Left cardiac atrium (tissue), 4 donors: ENCODE measurements around the gene EGR1. TPM values are rescaled to one million over a fixed set of nuclear protein-coding genes. Genes with fewer than 3 reads are reported as not detected.

ENCODE experiments used
- ATAC-seq, 2 donors: fragments of 200-7000 bp; cut with Tn5 transposase; one replicate each; pipeline ENCODE4 v1.9.1; 2020; ENCODE audit warnings: mild to moderate bottlenecking in 2 of 2, moderate library complexity in 2 of 2
- DNase-seq: peaks from one replicate; pipeline ENCODE4 v3.0.0-alpha.2; 2020
- intact Hi-C, 2 donors: fragments of 100-400 bp; cut with DNase I; formaldehyde crosslinking; loops; one replicate each; pipeline versions ENCODE4 v1.14.1 to v1.15.1; 2022 to 2023
- total RNA-seq, 2 donors: library from RNA; stranded (reverse); fragmentation: NEBNext Ultra II Directional; extraction: Animal tissue kit (Norgen Biotek cat#: 25700); gene quantifications; one replicate each; pipeline ENCODE4 v1.2.1, GENCODE V29; 2021
- donor health status: DM: no; HTN: yes; CAD: no.
- donor health status: DM: no; HTN: yes; CAD: no; lungs with severe emphysema.
- donor health status: DM: yes; HTN: yes; CAD: no.
- donor health status: Dilated cardiomyopathy.

EGR1 gene
- total RNA-seq, 2 donors from 2014 or later = 29.1 to 71.9 TPM

DNA sequence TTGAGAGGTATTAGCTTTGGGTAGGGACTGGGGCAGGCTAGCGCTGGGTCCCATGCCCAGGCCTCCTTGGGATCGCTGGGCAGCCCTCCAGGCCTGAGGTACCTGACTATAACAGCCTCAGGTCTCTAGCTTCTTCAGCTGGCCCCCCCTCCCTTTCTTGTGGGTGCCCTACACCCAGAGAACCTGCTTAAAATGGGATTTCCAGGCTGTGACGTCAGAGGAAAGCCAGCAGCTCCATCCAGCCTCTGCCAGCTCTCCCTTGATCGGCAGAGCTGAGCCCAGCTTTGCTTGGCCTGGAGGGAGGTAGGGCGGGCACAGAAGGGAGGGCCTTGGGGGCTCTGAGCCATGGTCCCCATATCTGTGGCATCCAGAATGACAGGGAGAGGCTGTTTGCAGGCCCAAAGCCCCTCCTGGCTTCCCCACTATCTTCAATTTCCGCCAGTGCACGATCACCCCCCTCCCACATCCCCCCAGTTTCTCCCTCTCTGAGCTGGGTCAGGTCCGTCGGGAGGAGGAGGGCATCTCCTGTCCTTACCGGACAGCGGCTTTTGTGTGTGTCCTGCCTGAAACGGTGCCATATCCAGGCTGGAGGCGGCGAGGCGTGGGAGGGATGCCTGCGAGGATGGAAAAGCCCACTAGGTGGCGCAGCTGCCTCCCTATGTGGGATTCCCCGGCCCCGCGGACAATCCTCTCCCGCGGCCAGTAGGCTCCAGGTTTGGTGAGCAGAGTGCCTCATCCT, 15.6 kb upstream of the EGR1 start:
- DNase-seq (peak; percentile 92), ATAC-seq (peak; percentile 90 to 94)
- intact Hi-C loops = loop anchor here (2.0 to 5.0 kb wide), 3 partner anchors 48 to 98 kb away; no protein-coding TSS in a partner anchor

DNA sequence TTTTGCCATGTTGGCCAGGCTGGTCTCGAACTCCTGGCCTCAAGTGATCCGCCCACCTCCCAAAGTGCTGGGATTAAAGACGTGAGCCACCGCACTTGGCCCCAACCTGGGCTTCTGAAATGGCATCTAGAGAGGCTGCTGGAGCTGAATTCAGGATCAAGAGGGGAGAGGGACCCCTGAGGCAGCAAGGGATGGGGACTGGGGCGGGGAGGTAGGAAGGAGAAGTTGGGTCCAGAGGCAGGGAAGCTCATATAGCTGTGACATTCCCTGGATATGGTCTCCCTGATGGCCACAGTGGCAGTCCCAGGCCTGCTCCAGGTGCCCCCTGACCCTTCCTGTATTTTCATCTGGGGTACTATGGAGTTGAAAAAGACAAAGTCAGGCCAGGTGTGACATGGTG, 14.3 kb upstream of the EGR1 start:
- ATAC-seq = no peak
- DNase-seq = no peak
- intact Hi-C loops = loop anchor here (2.0 to 5.0 kb wide), 3 partner anchors 46 to 96 kb away; no protein-coding TSS in a partner anchor

DNA sequence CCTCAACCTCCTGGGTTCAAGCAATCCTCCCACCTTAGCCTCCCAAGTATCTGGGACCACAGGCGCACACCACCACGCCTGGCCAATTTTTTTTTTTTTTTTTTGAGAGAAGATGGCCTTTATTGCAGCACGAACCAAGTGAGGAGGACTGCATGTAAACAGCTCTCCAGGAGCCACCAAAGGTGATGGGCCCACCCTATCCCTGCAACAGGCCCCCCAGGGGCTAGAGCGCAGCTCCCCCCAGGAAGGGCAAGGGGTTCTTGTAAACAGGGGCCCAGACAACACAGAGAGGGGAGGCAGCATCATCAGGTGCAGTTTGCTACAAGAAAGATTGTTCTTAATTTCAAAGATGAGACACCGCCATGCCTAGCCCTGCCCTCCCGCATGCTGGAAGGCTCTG, 12.6 kb upstream of the EGR1 start:
- ATAC-seq (no peak), DNase-seq (peak; percentile 15)
- intact Hi-C loops = loop anchor here (5.0 kb wide), 2 partner anchors 45 to 95 kb away; no protein-coding TSS in a partner anchor

GRCh38 chr5:138453590-138453989, 11.7 kb upstream of the EGR1 start:
- ATAC-seq (no peak), DNase-seq (no peak)
- intact Hi-C loops = loop anchor here (5.0 kb wide), 2 partner anchors 44 to 94 kb away; no protein-coding TSS in a partner anchor

DNA sequence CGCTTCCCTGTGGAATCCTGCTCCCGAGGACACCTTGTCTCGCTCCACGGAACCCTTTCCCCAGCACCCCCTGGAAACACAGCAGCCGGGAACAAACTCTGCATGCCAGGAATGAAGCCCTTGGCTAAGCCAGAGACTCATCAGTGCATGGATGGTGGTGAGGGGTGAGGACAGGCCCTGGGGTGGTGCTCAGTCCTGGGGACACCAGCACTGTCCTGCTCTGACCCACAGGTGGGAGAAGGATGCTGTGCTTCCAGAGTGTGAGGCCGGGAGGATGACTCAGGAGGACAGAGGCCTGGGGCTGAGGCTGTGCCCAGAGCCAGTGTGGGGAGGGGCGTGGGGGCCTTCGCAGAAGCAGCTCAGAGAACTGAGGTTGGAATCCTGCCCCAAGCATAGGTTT, 11.2 kb upstream of the EGR1 start:
- DNase-seq = no peak
- intact Hi-C loops = loop anchor here (5.0 kb wide), 2 partner anchors 43 to 93 kb away; no protein-coding TSS in a partner anchor
- ATAC-seq = no peak

GRCh38 chr5:138455232-138455930, 9.9 kb upstream of the EGR1 start:
- ATAC-seq (peak in 1 of 2 donors; percentile 24), DNase-seq (peak; percentile 15)
- intact Hi-C loops = no loop called here

DNA sequence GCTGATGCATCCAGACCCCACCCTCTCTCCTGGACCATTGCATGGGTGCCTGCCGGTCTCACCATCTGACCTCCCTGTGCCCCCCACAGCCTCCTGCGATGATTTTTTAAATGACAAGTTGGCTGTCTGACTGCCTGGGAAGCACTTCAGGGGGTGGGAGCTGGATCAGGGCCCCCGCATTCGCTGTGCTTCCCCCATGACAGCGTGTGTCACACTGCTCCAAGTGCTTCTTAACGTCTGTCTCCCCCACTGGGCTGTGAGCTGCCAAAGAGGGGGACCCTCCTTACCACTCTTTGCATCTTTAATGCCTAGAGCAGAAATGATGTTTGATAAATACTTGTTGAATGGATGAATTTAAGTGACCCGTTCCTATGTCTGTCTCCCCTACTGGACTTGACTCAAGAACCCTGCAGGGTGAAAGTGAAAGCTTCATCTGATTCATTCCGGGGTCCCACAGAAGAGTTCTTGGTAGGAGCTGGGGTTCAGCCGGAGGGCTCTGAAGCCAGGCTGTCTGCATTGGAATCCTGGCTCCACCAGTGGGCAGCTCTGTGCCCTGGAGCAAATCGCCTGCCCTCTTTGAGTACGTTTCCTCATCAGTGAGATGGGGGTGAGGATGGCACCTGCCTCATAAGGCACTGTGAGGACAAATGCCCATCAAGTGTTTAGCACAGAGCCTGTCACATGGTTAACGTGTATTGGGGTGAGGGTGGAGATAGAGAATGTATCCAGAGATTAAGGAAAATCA, 7.6 kb upstream of the EGR1 start:
- intact Hi-C loops = no loop called here
- DNase-seq = peak; percentile 15
- ATAC-seq = peak in 1 of 2 donors; percentile 14

GRCh38 chr5:138458384-138458783, 6.9 kb upstream of the EGR1 start:
- intact Hi-C loops = no loop called here
- DNase-seq = peak; percentile 28
- ATAC-seq = peak; percentile 4 to 33

DNA sequence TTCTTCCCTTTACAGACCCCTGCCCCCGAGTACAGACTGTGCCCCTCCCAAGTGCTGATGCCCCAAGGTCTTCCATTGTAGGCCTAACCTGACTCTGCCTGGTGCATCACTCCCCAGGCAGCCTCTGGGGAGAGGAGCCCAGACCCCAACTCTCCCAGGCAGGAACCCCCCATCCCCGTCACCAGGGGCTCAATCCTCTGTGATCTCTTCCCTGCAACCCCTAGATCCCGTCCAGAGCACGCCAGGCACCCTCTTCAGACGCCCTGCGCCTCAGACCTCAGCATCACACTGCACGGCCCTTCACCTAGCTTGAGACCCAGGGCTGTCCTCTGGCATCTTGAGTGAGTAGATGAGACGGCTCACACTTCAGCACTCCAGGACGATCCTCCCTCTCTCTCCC, 6.4 kb upstream of the EGR1 start:
- intact Hi-C loops = no loop called here
- DNase-seq (peak; percentile 12), ATAC-seq (no peak)

GRCh38 chr5:138459311-138459933, 5.9 kb upstream of the EGR1 start:
- ATAC-seq = no peak
- DNase-seq = peak; percentile 73
- intact Hi-C loops = no loop called here

DNA sequence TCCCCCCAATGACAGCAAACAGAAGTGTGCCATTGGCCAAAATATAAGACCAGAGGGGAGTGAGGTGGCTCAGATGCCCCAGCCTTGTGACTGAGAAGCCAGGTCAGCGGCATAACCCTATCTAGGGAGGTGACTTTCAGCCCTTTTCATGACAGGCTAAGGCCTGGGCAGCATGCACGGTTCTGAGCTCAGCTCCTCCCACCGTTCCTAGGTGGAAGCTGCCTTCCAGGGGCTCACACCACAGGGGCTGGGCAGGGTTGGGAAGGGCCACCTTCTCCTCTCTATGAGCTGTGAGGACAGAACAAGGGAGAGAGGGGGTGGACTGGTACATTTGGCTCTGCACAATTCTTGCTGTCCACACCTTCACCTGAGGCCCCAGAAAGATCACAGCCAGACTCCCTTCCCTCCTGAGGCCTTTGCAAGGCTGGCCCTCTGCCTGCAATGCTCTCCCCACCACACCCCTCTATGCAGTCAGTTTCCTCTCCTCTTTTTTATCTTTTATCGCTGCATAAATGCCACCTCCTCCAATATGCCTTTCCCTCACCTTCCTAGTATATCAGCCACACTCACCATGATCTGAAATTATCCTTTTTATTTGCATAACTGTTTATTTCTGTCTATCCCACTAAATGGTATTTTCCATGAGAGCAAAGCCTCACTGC, 5.1 kb upstream of the EGR1 start:
- intact Hi-C loops = no loop called here
- DNase-seq (peak; percentile 21), ATAC-seq (no peak)

DNA sequence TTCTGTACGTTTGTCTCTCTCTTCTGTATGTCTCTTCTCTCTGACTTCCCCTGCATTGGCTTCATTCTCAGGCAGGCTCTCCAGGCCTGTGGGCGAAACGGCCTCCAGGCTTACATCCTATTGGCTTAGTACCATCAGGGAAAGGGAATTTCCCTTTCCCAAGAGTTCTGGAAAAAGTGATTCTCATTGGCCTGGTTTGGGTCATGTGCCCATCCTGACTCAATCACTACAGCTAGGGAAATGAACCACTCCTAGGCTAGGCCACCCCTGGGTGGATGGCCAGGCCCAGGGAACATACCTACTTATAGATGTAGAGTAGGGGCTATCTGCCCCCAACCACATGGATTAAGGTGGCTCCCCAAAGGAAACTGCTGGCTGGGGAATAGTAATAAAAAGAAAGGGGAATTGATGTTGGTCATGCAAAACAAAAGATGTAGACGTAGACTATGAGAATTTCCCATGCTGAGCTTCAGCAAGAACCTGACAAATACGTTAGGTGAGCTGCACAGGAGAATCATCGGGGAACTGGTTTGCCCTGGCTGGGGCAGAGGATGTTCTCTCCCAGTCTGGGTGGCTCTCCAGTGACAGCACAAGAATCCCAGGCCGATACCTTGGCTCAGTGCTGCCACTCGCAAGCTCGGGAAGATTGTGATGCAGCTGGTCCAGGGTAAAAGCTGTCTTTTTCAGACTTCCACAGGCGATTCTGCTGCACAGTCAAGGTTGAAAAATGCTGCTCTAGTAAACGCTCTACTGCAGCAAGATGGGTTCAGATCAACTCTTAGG, 3.7 kb upstream of the EGR1 start:
- intact Hi-C loops = no loop called here
- ATAC-seq (no peak), DNase-seq (peak; percentile 61)

GRCh38 chr5:138463419-138464007, 1.8 kb upstream of the EGR1 start:
- intact Hi-C loops = no loop called here
- ATAC-seq (no peak), DNase-seq (peak; percentile 47)

DNA sequence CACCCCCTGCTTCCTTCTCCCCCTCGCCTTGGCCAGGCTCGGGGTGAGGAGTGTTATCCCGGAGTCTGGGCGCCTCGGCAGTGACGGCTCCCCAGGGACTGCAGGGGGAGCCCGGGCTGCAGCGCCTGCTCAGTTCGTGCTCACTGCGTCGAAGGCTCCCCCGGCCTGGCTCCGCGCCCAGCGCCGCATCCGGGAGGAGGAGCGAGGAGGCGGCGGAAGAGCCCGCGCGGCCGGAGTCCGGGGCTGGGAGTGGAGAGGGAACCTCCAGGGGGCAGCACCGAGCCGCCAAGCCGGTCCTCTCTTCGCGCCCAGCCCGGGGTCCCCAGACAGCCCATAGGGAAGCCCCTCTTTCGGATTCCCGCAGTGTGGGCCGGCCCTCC, 1.3 kb upstream of the EGR1 start:
- intact Hi-C loops = no loop called here
- DNase-seq = peak; percentile 96
- ATAC-seq = peak; percentile 74 to 79

DNA sequence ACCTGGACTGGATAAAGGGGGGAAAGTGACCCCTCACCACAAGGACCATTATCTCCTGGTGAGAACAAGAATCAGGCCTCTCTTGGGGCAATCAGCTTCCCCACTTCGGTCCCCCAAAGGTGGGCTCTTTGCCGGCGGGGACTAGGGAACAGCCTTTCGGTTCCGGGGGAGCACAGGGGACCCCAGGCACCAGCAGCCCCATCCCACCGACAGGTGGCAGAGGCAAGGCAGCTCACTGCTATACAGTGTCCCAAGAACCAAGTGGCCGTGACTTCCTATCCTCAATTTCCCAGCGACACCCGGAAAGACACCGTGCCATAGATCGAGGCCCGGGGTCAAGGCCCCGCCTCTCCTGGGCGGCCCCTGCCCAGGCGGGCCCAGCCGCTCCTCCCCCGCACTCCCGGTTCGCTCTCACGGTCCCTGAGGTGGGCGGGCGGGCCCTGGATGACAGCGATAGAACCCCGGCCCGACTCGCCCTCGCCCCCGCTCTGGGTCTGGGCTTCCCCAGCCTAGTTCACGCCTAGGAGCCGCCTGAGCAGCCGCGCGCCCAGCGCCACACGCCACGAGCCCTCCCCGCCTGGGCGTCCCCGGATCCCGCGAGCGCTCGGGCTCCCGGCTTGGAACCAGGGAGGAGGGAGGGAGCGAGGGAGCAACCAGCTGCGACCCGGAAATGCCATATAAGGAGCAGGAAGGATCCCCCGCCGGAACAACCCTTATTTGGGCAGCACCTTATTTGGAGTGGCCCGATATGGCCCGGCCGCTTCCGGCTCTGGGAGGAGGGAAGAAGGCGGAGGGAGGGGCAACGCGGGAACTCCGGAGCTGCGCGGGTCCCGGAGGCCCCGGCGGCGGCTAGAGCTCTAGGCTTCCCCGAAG, 655 bp upstream of the EGR1 start:
- DNase-seq = peak; percentile 96
- peak; percentile 85 to 89 for ATAC-seq
- intact Hi-C loops = no loop called here

GRCh38 chr5:138466125-138466899, 1.0 kb downstream of the EGR1 start:
- intact Hi-C loops = no loop called here
- ATAC-seq (no peak), DNase-seq (no peak)
